K562 (cell line): ENCODE measurements around the gene SPDEF. TPM values are rescaled to one million over a fixed set of nuclear protein-coding genes. Genes with fewer than 3 reads are reported as not detected.

Experiments
- CBFA2T2 ChIP-seq: fragments of 450-650 bp; conservative IDR thresholded peaks from 2 replicates; pipeline ENCODE4 v1.6.1; 2017; ENCODE audit warnings: mild to moderate bottlenecking
- E2F5 ChIP-seq: sonication (generic); formaldehyde crosslinking; IDR thresholded peaks from 2 replicates; pipeline ENCODE4 v1.8.0; 2022; ENCODE audit warnings: mild to moderate bottlenecking, missing genetic modification reagents
- FOXA1 ChIP-seq: fragments of 450-650 bp; IDR thresholded peaks from 2 replicates; pipeline ENCODE4 v1.6.1; 2016; ENCODE audit warnings: mild to moderate bottlenecking, borderline replicate concordance
- NFRKB ChIP-seq: fragments of 450-650 bp; IDR thresholded peaks from 2 replicates; pipeline ENCODE4 v1.6.1; 2016; ENCODE audit warnings: low read depth
- PTBP1 ChIP-seq: fragments of 200-400 bp; formaldehyde crosslinking; IDR thresholded peaks from 2 replicates; pipeline ENCODE4 v1.6.1; 2017; ENCODE audit warnings: low read depth, low read length
- RBM22 ChIP-seq: fragments of 200-400 bp; formaldehyde crosslinking; IDR thresholded peaks from 2 replicates; pipeline ENCODE4 v1.6.1; 2018; ENCODE audit warnings: low read length, low read depth; ENCODE audit not compliant: poor library complexity, severe bottlenecking
- SLC30A9 ChIP-seq: fragments of 250-450 bp; sonication (Bioruptor Pico); IDR thresholded peaks from 2 replicates; pipeline ENCODE4 v1.8.0; 2022; ENCODE audit warnings: mild to moderate bottlenecking, moderate library complexity
- SRSF3 ChIP-seq: fragments of 200-400 bp; formaldehyde crosslinking; IDR thresholded peaks from 2 replicates; pipeline ENCODE4 v1.6.1; 2016; ENCODE audit warnings: mild to moderate bottlenecking, low read length, moderate library complexity; ENCODE audit not compliant: insufficient read depth
- ZNF407 ChIP-seq: fragments of 450-650 bp; IDR thresholded peaks from 2 replicates; pipeline ENCODE4 v1.6.1; 2016; ENCODE audit warnings: low read depth
- ZNF586 ChIP-seq: fragments of 450-650 bp; formaldehyde crosslinking; conservative IDR thresholded peaks from 2 replicates; pipeline ENCODE4 v1.4.0; 2020; ENCODE audit warnings: mild to moderate bottlenecking, moderate library complexity
- polyA plus RNA-seq, 8 experiments: library from polyadenylated mRNA; depleted of rRNA in 4 of 8; stranded (reverse) in 5 of 8; unstranded in 3 of 8; fragments of >200 nt; fragmentation: Nextera tagmentation in 2 of 8; fragmentation: Illumina TruSeq in 1 of 8; extraction: Ambion mirVana in 2 of 8; extraction: Trizol in 1 of 8; gene quantifications; 2 replicates each; pipeline versions ENCODE4 v1.2.1 to v1.2.3, GENCODE V29; 2011 to 2014; ENCODE audit warnings: inconsistent platforms in 1 of 8, missing spikeins in 1 of 8
- total RNA-seq, 7 experiments: library from RNA; depleted of rRNA in 6 of 7; stranded (reverse); fragments of >200 nt in 6 of 7; fragmentation: Illumina TruSeq in 2 of 7; extraction: Trizol in 2 of 7; gene quantifications; 2 replicates each; pipeline versions ENCODE4 v1.2.1 to v1.2.3, GENCODE V29; 2011 to 2021; ENCODE audit warnings: low replicate concordance in 1 of 7
- TF ChIP-seq, protein P1 (sequence below), 2 experiments: fragments of 450-650 bp; IDR thresholded peaks; 2 replicates each; pipeline ENCODE4 v1.6.1; 2018; ENCODE audit warnings: mild to moderate bottlenecking in 2 of 2, low read depth in 1 of 2; ENCODE audit not compliant: partially characterized antibody in 2 of 2

SPDEF gene
- total and polyA plus RNA-seq, 9 of the 15 experiments (the other 6 are each of a cell fraction or from before 2014, with no cell fraction given) = 0.04 to 0.12 (median 0.11) TPM; not detected in 5

DNA sequence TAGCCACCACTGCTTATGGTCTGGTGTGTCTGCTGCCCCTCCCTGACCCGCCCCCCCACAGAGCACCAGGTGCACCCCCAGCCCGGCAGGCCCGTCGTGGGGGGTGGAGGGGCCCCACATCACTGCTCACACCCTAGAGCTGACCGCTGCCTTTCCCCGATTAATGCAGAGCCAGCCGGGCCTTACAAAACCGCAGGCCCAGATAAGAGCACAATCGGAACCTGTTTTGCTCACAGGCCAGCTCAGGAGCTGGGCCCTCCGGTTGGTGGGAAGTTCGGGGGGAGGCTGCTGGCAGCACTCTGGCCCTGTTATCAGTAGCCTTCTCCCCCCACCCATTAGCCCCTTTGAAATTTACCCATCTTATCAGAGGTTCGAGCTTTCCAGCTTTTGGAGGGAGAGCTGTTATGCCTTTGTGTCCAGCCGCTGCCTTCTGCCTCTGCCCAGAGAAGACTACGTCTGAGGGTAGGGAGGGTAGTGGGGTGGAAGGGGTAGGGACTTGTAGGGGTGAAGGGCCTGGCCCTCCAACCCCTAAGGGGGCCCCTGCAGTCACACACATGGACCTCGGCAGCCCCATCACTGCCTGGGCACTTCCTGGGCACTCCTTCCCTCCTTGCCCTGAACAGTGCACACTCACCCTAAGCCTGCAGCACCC lies 6.9 kb upstream of the SPDEF start (continued):
- no peak for TF ChIP-seq ZNF407
- no peak for TF ChIP-seq ZNF586
- TF ChIP-seq, protein P1, sequence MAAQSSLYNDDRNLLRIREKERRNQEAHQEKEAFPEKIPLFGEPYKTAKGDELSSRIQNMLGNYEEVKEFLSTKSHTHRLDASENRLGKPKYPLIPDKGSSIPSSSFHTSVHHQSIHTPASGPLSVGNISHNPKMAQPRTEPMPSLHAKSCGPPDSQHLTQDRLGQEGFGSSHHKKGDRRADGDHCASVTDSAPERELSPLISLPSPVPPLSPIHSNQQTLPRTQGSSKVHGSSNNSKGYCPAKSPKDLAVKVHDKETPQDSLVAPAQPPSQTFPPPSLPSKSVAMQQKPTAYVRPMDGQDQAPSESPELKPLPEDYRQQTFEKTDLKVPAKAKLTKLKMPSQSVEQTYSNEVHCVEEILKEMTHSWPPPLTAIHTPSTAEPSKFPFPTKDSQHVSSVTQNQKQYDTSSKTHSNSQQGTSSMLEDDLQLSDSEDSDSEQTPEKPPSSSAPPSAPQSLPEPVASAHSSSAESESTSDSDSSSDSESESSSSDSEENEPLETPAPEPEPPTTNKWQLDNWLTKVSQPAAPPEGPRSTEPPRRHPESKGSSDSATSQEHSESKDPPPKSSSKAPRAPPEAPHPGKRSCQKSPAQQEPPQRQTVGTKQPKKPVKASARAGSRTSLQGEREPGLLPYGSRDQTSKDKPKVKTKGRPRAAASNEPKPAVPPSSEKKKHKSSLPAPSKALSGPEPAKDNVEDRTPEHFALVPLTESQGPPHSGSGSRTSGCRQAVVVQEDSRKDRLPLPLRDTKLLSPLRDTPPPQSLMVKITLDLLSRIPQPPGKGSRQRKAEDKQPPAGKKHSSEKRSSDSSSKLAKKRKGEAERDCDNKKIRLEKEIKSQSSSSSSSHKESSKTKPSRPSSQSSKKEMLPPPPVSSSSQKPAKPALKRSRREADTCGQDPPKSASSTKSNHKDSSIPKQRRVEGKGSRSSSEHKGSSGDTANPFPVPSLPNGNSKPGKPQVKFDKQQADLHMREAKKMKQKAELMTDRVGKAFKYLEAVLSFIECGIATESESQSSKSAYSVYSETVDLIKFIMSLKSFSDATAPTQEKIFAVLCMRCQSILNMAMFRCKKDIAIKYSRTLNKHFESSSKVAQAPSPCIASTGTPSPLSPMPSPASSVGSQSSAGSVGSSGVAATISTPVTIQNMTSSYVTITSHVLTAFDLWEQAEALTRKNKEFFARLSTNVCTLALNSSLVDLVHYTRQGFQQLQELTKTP (IDR thresholded peaks at IDR 0.05; ENCODE audit: low read depth in 1 of 2, partially characterized antibody in 2 of 2) = no peak
- TF ChIP-seq FOXA1 = no peak
- TF ChIP-seq PTBP1 = 0 out of 2 replicates have a peak, but pooled peaks have one; percentile 20
- TF ChIP-seq NFRKB = no peak
- TF ChIP-seq CBFA2T2 = peak; percentile 97
- no peak for TF ChIP-seq E2F5
- no peak for TF ChIP-seq SLC30A9 (CRISPR knock-in tag)
- no peak for TF ChIP-seq RBM22
- no peak for TF ChIP-seq SRSF3
